ENCODE results near the gene HOXB3. TPM values are rescaled to one million over a fixed set of nuclear protein-coding genes. Genes with fewer than 3 reads are reported as not detected.

HOXB3 gene
- total and polyA plus RNA-seq, 12 donors: 2.3 to 28.8 (median 8.8) TPM

DNA sequence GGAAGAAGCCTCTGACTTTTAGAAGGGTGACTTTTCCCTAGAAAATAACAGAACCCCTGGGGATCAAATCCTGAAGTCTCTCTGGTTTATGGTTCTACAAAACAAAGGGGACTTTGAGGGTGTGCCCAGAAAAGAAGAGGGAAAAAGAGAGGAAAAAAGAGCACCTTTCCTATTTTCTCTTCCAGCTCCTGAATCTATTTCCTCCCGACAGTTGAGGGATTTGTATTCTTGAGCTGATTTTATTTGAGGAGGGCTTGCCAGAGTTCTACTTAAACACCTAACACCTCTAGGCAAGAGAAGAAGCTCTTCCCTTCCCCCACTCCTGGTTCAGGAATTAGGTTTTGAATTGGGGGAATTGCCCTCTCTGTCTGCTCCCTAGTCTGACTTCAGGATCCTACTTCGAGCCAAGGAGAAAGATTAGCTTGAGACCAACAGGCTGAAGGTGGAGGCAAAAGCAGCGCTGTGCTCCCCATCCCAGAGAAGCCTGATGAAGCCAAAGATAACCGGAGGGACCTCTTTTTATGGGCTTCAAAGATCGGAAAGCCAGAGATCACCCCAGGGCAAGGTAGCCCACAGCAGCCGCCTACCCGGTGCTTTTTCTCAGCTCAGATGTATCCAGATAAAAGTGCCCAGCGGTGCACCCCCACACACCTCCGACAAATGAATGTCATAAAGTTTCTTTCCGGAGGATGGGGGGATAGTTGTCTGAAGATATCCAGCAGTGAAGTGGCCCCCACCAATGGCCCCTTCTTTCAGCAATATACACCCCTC is 796 bp downstream of the HOXB3 start:
- DNase-seq: no peak
- Histone ChIP-seq H3K27ac (peak overlapping the region in 2 of 5 donors; percentile 17 to 37), H3K36me3 (replicated peaks in 1 of 2) (no peaks in the 10 kb centered on the region), H3K4me3 (no peak overlapping the region), H3K9me3 (replicated peaks in 1 of 3) (no peaks in the 10 kb centered on the region), H3K27me3 (no peaks in the 10 kb centered on the region), H3K4me1 (replicated peaks in 1 of 2) (peaks cover 0 to 45% of the 10 kb centered on the region in 2 donors)
- WGBS, 4 donors: 53 to 78% (median 67%) methylated on average over 6 to 10 of the region's 10 CpGs
- no peak for TF ChIP-seq POLR2A (IDR thresholded peaks at IDR 0.05)
- TF ChIP-seq, protein P1, sequence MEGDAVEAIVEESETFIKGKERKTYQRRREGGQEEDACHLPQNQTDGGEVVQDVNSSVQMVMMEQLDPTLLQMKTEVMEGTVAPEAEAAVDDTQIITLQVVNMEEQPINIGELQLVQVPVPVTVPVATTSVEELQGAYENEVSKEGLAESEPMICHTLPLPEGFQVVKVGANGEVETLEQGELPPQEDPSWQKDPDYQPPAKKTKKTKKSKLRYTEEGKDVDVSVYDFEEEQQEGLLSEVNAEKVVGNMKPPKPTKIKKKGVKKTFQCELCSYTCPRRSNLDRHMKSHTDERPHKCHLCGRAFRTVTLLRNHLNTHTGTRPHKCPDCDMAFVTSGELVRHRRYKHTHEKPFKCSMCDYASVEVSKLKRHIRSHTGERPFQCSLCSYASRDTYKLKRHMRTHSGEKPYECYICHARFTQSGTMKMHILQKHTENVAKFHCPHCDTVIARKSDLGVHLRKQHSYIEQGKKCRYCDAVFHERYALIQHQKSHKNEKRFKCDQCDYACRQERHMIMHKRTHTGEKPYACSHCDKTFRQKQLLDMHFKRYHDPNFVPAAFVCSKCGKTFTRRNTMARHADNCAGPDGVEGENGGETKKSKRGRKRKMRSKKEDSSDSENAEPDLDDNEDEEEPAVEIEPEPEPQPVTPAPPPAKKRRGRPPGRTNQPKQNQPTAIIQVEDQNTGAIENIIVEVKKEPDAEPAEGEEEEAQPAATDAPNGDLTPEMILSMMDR (IDR thresholded peaks at IDR 0.05): no peak
- intact Hi-C loops (cut with DNase I): no loop called here

DNA sequence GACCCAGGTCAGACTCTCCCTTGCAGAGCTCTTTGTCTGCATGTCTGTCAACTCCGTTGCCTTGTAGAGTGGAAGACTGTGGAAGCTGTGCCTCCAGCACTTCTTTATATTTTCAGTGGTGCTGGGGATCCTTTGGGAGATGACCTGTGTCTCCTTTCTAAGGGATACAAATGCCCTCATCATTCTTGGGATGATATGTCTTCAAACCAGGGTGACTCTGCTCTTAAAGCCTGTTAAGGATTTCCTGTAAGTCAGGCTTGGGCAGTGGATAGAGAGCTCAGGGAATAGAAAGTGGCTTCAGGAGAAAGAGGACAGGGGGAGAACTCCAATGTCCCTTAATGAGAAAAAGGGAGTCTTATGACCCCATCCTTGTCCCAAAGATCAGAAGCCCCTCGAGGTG is 1.5 kb downstream of the HOXB3 start:
- H3K4me3 ChIP-seq: no peak overlapping the region
- H3K4me1 ChIP-seq (replicated peaks in 1 of 2): peaks cover 0 to 49% of the 10 kb centered on the region in 2 donors
- intact Hi-C loops (cut with DNase I): no loop called here
- peak overlapping the region in 2 of 5 donors; percentile 65 to 89 for H3K27ac ChIP-seq
- no peaks in the 10 kb centered on the region for H3K27me3 ChIP-seq
- no peaks in the 10 kb centered on the region for H3K9me3 ChIP-seq (replicated peaks in 1 of 3)
- TF ChIP-seq, protein P1 (IDR thresholded peaks at IDR 0.05): no peak
- no peak for TF ChIP-seq POLR2A (IDR thresholded peaks at IDR 0.05)
- WGBS, 4 donors: 27 to 59% (median 56%) methylated on average over 2 of the region's 2 CpGs
- no peak for DNase-seq
- H3K36me3 ChIP-seq (replicated peaks in 1 of 2): no peaks in the 10 kb centered on the region

DNA sequence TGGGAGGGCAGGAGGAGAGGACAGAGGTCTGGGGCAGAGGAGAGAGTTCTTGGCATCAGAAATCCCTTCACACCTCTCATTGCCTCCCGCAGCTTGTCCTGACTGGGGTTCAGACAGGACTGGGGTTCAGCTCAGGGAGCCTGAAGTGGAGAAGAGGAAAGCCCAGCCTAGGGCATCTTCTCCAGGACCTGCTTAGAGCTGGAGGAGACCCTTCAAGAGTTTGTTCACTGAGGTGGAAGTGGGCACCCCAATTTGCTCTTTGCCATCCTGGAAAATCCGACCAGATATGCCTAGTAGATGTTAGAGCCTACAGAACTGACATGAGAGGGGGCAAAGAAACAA is 2.0 kb downstream of the HOXB3 start:
- 68 to 90% (median 75%) methylated on average over 2 of the region's 2 CpGs for WGBS, 4 donors

DNA sequence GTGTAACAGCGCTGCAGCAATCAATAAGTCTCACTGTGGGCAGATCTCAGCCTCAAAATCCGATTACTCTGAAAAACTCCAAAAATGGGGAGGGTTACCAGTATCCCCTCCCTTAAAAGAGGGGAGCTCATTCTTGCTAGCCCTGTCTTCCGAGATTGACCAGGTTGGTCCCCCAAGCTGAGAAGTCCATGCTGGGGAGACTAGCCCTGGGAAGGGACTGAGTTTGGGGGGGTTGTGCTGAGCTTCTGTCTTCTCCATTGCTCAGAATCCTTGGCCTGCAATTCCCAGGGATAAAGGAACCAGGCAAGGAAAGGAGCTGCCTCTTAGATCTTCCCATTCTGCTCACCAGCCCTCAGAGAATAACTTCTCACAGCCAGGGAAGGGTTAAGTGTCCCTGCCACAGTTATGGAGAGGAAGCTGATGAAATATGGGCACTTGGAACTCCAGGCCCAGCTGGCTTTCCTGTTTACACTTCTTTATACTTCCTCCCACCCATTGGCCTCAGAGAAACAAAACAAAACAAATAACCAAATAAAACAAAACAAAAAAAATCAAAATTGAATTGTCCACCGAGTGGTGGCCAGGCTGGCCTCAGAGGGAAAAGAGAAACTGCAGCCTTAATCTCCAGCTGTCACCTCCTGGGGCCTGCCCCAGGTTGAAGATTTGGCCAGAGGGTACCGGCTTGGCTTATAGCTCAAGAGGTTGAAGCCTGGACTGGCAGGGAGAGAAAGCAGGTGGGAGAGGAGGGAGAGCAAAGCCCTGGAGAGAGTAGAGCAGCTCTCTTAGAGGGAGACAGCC is 2.6 kb downstream of the HOXB3 start:
- Histone ChIP-seq H3K27me3 (no peaks in the 10 kb centered on the region), H3K27ac (peak overlapping the region in 2 of 5 donors; percentile 65 to 89), H3K4me1 (replicated peaks in 1 of 2) (peaks cover 0 to 42% of the 10 kb centered on the region in 2 donors), H3K9me3 (replicated peaks in 1 of 3) (no peaks in the 10 kb centered on the region), H3K36me3 (replicated peaks in 1 of 2) (no peaks in the 10 kb centered on the region), H3K4me3 (no peak overlapping the region)
- WGBS, 4 donors: 59 to 71% (median 63%) methylated on average over 5 of the region's 5 CpGs
- intact Hi-C loops (cut with DNase I): no loop called here
- no peak for DNase-seq
- no peak for TF ChIP-seq POLR2A (IDR thresholded peaks at IDR 0.05)
- TF ChIP-seq, protein P1 (IDR thresholded peaks at IDR 0.05): no peak

More for the DNA sequence above, 2.0 kb downstream of the HOXB3 start:
- Histone ChIP-seq H3K9me3 (replicated peaks in 1 of 3) (no peaks in the 10 kb centered on the region), H3K36me3 (replicated peaks in 1 of 2) (no peaks in the 10 kb centered on the region), H3K4me1 (replicated peaks in 1 of 2) (peaks cover 0 to 48% of the 10 kb centered on the region in 2 donors), H3K27me3 (no peaks in the 10 kb centered on the region), H3K4me3 (no peak overlapping the region), H3K27ac (peak overlapping the region in 2 of 5 donors; percentile 65 to 89)
- TF ChIP-seq, protein P1 (IDR thresholded peaks at IDR 0.05): no peak
- TF ChIP-seq POLR2A (IDR thresholded peaks at IDR 0.05): no peak
- DNase-seq: no peak
- intact Hi-C loops (cut with DNase I): no loop called here
